Inflammatory macrophage treated with lipopolysaccharide for 4 hours (primary cell): ENCODE measurements around the gene NOS1AP.

Experiments used
- DNase-seq: peaks from one replicate; pipeline ENCODE4 v3.0.0-alpha.2; 2020

The NOS1AP gene

GRCh38 chr1:162304736-162305135 lies 235.2 kb downstream of the NOS1AP start:
- DNase-seq: no peak

GRCh38 chr1:162305969-162306368 lies 236.5 kb downstream of the NOS1AP start:
- no peak for DNase-seq

- DNase-seq: peak; percentile 91
Observed at GRCh38 chr1:162310337-162310736, 240.8 kb downstream of the NOS1AP start.

GRCh38 chr1:162314206-162314605 lies 244.7 kb downstream of the NOS1AP start:
- DNase-seq: no peak

- no peak for DNase-seq
Observed at GRCh38 chr1:162315673-162316072, 246.2 kb downstream of the NOS1AP start.

GRCh38 chr1:162316187-162316586 lies 246.7 kb downstream of the NOS1AP start:
- no peak for DNase-seq

- no peak for DNase-seq
Observed at GRCh38 chr1:162317621-162318020, 248.1 kb downstream of the NOS1AP start.

GRCh38 chr1:162319493-162320175 lies 250.1 kb downstream of the NOS1AP start:
- DNase-seq: no peak

- DNase-seq: no peak
Observed at GRCh38 chr1:162321809-162322422, 252.4 kb downstream of the NOS1AP start.

- DNase-seq: no peak
Observed at GRCh38 chr1:162323023-162323422, 253.5 kb downstream of the NOS1AP start.

GRCh38 chr1:162324396-162324795 lies 254.9 kb downstream of the NOS1AP start:
- no peak for DNase-seq

- DNase-seq: no peak
Observed at GRCh38 chr1:162326559-162326958, 257.1 kb downstream of the NOS1AP start.

GRCh38 chr1:162327144-162327787 lies 257.8 kb downstream of the NOS1AP start:
- peak; percentile 91 for DNase-seq

GRCh38 chr1:162327788-162328165 lies 258.3 kb downstream of the NOS1AP start:
- peak; percentile 80 for DNase-seq

- no peak for DNase-seq
Observed at GRCh38 chr1:162328512-162328911, 259.0 kb downstream of the NOS1AP start.

- no peak for DNase-seq
Observed at GRCh38 chr1:162329826-162330225, 260.3 kb downstream of the NOS1AP start.

- no peak for DNase-seq
Observed at GRCh38 chr1:162333991-162334390, 264.5 kb downstream of the NOS1AP start.

- DNase-seq: peak; percentile 33
Observed at GRCh38 chr1:162335126-162335525, 265.6 kb downstream of the NOS1AP start.

GRCh38 chr1:162336621-162337285 lies 267.3 kb downstream of the NOS1AP start:
- no peak for DNase-seq

- DNase-seq: no peak
Observed at GRCh38 chr1:162342452-162342983, 273.0 kb downstream of the NOS1AP start.

- DNase-seq: no peak
Observed at GRCh38 chr1:162343470-162343869, 274.0 kb downstream of the NOS1AP start.

- DNase-seq: no peak
Observed at GRCh38 chr1:162347281-162347680, 277.8 kb downstream of the NOS1AP start.

- no peak for DNase-seq
Observed at GRCh38 chr1:162349635-162350330, 280.3 kb downstream of the NOS1AP start.
